HepG2 (cell line): ENCODE results near the gene L3MBTL1. TPM values are rescaled to one million over a fixed set of nuclear protein-coding genes. Genes with fewer than 3 reads are reported as not detected.

ENCODE experiments used
- BHLHE40 ChIP-seq: IDR thresholded peaks from 2 replicates; pipeline ENCODE4 v1.6.1; 2011; ENCODE audit warnings: low read length, improper control_type of control experiment
- GZF1 ChIP-seq: sonication (generic); formaldehyde crosslinking; IDR thresholded peaks from 2 replicates; pipeline ENCODE4 v1.5.1; 2020; ENCODE audit warnings: mild to moderate bottlenecking, missing genetic modification reagents
- HNF4A ChIP-seq: sonication (generic); formaldehyde crosslinking; IDR thresholded peaks from 2 replicates; pipeline ENCODE4 v1.4.0; 2020; ENCODE audit warnings: missing genetic modification reagents
- MED1 ChIP-seq: sonication (generic); formaldehyde crosslinking; IDR thresholded peaks from 2 replicates; pipeline ENCODE4 v1.4.0; 2020; ENCODE audit warnings: missing genetic modification reagents
- MED13 ChIP-seq: sonication (generic); formaldehyde crosslinking; IDR thresholded peaks from 2 replicates; pipeline ENCODE4 v1.5.0; 2020; ENCODE audit warnings: missing genetic modification reagents
- ZKSCAN5 ChIP-seq: sonication (generic); formaldehyde crosslinking; IDR thresholded peaks from 2 replicates; pipeline ENCODE4 v1.5.1; 2020; ENCODE audit warnings: mild to moderate bottlenecking, missing genetic modification reagents
- ZNF12 ChIP-seq: sonication (generic); formaldehyde crosslinking; IDR thresholded peaks from 2 replicates; pipeline ENCODE4 v1.5.0; 2020; ENCODE audit warnings: missing genetic modification reagents
- ZNF780A ChIP-seq: sonication (generic); formaldehyde crosslinking; IDR thresholded peaks from 2 replicates; pipeline ENCODE4 v1.8.0; 2022; ENCODE audit warnings: mild to moderate bottlenecking, missing genetic modification reagents, moderate library complexity
- ZSCAN21 ChIP-seq: sonication (generic); formaldehyde crosslinking; IDR thresholded peaks from 2 replicates; pipeline ENCODE4 v1.8.0; 2022; ENCODE audit warnings: mild to moderate bottlenecking, missing genetic modification reagents, moderate library complexity, borderline replicate concordance
- polyA plus RNA-seq, 8 experiments: library from polyadenylated mRNA; depleted of rRNA in 3 of 8; stranded (reverse) in 7 of 8; unstranded in 1 of 8; fragments of >200 nt; fragmentation: Illumina TruSeq in 4 of 8; extraction: Trizol in 4 of 8; gene quantifications; 2 replicates each; pipeline versions ENCODE4 v1.2.1 to v1.2.3, GENCODE V29; 2011 to 2016; ENCODE audit warnings: low read depth in 4 of 8, missing spikeins in 1 of 8, mixed read lengths in 1 of 8; ENCODE audit not compliant: insufficient read depth in 1 of 8
- total RNA-seq, 5 experiments: library from RNA; depleted of rRNA; stranded (reverse); fragments of >200 nt; fragmentation: Illumina TruSeq; extraction: Trizol; gene quantifications; 2 replicates each; pipeline ENCODE4 v1.2.3, GENCODE V29; 2016; ENCODE audit warnings: low read depth in 1 of 5
- TF ChIP-seq, protein P1 (sequence below): sonication (generic); formaldehyde crosslinking; IDR thresholded peaks from 2 replicates; pipeline ENCODE4 v1.5.0; 2020; ENCODE audit warnings: missing genetic modification reagents, mild to moderate bottlenecking, borderline replicate concordance
- TF ChIP-seq, protein P2 (sequence below): sonication (generic); formaldehyde crosslinking; IDR thresholded peaks from 2 replicates; pipeline ENCODE4 v1.5.0; 2020; ENCODE audit warnings: mild to moderate bottlenecking, missing genetic modification reagents
- TF ChIP-seq, protein P3 (sequence below): IDR thresholded peaks from 2 replicates; pipeline ENCODE4 v1.6.1; 2012; ENCODE audit warnings: low read length, improper control_type of control experiment
- TF ChIP-seq, protein P4 (sequence below): sonication (generic); formaldehyde crosslinking; IDR thresholded peaks from 2 replicates; pipeline ENCODE4 v1.5.1; 2020; ENCODE audit warnings: mild to moderate bottlenecking, missing genetic modification reagents, moderate library complexity
- TF ChIP-seq, protein P5 (sequence below): sonication (generic); formaldehyde crosslinking; IDR thresholded peaks from 2 replicates; pipeline ENCODE4 v1.4.0; 2020; ENCODE audit warnings: missing genetic modification reagents
- TF ChIP-seq, protein P6 (sequence below): IDR thresholded peaks from 2 replicates; pipeline ENCODE4 v1.6.1; 2018; ENCODE audit warnings: missing genetic modification reagents, mild to moderate bottlenecking, missing compliant biosample characterization

L3MBTL1 gene
- total and polyA plus RNA-seq, 2 of the 13 experiments (the other 11 are each of a cell fraction or from before 2014, with no cell fraction given): 9.0 to 17.8 TPM

DNA sequence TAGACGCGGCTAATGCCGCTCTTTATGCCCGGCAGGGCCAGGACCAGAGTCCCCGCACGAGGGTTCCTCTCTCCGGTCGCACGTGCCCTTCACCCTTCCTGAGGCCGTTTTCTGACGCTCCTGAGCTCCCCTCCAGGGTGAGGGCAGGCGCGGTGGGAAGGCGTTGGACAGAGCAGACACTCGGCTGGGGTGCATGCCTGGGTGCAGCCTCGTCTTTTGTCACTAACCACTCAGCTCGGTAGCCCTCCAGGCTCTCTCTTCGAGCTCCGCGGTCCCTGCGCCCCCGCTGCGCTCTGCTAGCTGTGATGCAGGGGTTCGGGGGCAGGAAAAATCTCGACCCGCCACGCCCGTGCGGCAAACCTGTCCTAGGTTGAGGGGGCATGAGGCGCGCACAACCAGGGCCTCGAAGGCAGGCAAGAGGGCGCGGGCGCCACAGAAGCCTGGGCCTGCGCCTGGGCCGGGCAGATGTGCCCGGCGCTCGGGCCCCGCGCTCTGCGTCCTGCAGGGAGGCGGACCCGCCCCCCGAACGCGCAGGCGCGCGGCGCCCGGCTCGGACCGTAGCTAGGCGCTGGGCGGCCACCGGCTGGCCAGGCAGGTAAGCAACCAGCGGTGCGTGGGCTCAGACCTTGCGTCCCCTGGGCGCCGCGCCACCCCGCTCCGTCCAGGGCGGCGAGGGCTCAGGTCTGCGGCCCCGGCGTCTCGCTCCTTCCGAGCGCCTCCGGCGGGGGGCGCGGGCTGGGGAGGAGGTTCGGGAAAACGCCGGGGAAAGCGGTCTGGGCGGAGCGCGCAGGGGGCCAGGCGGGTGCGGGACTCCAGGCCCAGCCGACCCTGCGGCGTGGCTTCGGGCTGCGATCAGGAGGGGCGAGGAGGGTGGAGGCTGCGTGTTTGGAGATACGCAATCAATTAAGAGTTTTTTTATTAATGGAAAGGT lies at the start of gene L3MBTL1 (continued):
- TF ChIP-seq ZNF780A (0 out of 2 replicates have a peak, but pooled peaks have one; percentile 36), GZF1 (CRISPR knock-in tag) (0 out of 2 replicates have a peak, but pooled peaks have one; percentile 32), BHLHE40 (no peak), ZKSCAN5 (CRISPR knock-in tag) (no peak), ZSCAN21 (CRISPR knock-in tag) (peak; percentile 88), MED13 (CRISPR knock-in tag) (no peak), HNF4A (no peak), MED1 (CRISPR knock-in tag) (peak; percentile 68), ZNF12 (CRISPR knock-in tag) (no peak)
- TF ChIP-seq, protein P1, sequence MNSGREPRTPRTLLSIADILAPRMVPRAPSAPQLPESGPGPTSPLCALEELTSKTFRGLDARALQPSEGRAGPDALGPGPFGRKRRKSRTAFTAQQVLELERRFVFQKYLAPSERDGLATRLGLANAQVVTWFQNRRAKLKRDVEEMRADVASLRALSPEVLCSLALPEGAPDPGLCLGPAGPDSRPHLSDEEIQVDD (CRISPR knock-in tag): peak; percentile 95
- TF ChIP-seq, protein P2, sequence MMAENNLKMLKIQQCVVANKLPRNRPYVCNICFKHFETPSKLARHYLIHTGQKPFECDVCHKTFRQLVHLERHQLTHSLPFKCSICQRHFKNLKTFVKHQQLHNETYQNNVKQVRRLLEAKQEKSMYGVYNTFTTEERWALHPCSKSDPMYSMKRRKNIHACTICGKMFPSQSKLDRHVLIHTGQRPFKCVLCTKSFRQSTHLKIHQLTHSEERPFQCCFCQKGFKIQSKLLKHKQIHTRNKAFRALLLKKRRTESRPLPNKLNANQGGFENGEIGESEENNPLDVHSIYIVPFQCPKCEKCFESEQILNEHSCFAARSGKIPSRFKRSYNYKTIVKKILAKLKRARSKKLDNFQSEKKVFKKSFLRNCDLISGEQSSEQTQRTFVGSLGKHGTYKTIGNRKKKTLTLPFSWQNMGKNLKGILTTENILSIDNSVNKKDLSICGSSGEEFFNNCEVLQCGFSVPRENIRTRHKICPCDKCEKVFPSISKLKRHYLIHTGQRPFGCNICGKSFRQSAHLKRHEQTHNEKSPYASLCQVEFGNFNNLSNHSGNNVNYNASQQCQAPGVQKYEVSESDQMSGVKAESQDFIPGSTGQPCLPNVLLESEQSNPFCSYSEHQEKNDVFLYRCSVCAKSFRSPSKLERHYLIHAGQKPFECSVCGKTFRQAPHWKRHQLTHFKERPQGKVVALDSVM (CRISPR knock-in tag): peak; percentile 66
- TF ChIP-seq, protein P3, sequence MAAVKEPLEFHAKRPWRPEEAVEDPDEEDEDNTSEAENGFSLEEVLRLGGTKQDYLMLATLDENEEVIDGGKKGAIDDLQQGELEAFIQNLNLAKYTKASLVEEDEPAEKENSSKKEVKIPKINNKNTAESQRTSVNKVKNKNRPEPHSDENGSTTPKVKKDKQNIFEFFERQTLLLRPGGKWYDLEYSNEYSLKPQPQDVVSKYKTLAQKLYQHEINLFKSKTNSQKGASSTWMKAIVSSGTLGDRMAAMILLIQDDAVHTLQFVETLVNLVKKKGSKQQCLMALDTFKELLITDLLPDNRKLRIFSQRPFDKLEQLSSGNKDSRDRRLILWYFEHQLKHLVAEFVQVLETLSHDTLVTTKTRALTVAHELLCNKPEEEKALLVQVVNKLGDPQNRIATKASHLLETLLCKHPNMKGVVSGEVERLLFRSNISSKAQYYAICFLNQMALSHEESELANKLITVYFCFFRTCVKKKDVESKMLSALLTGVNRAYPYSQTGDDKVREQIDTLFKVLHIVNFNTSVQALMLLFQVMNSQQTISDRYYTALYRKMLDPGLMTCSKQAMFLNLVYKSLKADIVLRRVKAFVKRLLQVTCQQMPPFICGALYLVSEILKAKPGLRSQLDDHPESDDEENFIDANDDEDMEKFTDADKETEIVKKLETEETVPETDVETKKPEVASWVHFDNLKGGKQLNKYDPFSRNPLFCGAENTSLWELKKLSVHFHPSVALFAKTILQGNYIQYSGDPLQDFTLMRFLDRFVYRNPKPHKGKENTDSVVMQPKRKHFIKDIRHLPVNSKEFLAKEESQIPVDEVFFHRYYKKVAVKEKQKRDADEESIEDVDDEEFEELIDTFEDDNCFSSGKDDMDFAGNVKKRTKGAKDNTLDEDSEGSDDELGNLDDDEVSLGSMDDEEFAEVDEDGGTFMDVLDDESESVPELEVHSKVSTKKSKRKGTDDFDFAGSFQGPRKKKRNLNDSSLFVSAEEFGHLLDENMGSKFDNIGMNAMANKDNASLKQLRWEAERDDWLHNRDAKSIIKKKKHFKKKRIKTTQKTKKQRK: no peak
- TF ChIP-seq, protein P4, sequence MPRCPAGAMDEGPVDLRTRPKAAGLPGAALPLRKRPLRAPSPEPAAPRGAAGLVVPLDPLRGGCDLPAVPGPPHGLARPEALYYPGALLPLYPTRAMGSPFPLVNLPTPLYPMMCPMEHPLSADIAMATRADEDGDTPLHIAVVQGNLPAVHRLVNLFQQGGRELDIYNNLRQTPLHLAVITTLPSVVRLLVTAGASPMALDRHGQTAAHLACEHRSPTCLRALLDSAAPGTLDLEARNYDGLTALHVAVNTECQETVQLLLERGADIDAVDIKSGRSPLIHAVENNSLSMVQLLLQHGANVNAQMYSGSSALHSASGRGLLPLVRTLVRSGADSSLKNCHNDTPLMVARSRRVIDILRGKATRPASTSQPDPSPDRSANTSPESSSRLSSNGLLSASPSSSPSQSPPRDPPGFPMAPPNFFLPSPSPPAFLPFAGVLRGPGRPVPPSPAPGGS (CRISPR knock-in tag): peak; percentile 96
- TF ChIP-seq, protein P5, sequence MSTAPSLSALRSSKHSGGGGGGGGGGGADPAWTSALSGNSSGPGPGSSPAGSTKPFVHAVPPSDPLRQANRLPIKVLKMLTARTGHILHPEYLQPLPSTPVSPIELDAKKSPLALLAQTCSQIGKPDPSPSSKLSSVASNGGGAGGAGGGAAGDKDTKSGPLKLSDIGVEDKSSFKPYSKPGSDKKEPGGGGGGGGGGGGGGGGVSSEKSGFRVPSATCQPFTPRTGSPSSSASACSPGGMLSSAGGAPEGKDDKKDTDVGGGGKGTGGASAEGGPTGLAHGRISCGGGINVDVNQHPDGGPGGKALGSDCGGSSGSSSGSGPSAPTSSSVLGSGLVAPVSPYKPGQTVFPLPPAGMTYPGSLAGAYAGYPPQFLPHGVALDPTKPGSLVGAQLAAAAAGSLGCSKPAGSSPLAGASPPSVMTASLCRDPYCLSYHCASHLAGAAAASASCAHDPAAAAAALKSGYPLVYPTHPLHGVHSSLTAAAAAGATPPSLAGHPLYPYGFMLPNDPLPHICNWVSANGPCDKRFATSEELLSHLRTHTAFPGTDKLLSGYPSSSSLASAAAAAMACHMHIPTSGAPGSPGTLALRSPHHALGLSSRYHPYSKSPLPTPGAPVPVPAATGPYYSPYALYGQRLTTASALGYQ (CRISPR knock-in tag): no peak
- TF ChIP-seq, protein P6, sequence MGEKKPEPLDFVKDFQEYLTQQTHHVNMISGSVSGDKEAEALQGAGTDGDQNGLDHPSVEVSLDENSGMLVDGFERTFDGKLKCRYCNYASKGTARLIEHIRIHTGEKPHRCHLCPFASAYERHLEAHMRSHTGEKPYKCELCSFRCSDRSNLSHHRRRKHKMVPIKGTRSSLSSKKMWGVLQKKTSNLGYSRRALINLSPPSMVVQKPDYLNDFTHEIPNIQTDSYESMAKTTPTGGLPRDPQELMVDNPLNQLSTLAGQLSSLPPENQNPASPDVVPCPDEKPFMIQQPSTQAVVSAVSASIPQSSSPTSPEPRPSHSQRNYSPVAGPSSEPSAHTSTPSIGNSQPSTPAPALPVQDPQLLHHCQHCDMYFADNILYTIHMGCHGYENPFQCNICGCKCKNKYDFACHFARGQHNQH: 0 out of 2 replicates have a peak, but pooled peaks have one; percentile 16
